ENCODE data around the gene JUP. TPM values are rescaled to one million over a fixed set of nuclear protein-coding genes. Genes with fewer than 3 reads are reported as not detected.

Gene JUP
- total and polyA plus RNA-seq, 4 donors, result 39.1 to 56.0 (median 44.2) TPM

- no peaks in the 10 kb centered on the region for H3K27me3 ChIP-seq (ENCODE audit: control insufficient read depth in 4 of 4, insufficient read depth in 4 of 4, low read length in 3 of 4)
- 96% methylated on average over 16 of the region's 16 CpGs for WGBS
- TF ChIP-seq JUND (IDR thresholded peaks at IDR 0.05) (no peak), FOXA2 (IDR thresholded peaks at IDR 0.05) (no peak), HNF4G (IDR thresholded peaks at IDR 0.05) (no peak), CTCF (IDR thresholded peaks at IDR 0.05; ENCODE audit: low read depth, low read length, missing input control) (no peak), NR2F2 (IDR thresholded peaks at IDR 0.05) (no peak), REST (IDR thresholded peaks at IDR 0.05) (no peak), GABPA (IDR thresholded peaks at IDR 0.05 in 1 of 2, conservative IDR thresholded peaks at IDR 0.05 in 1 of 2) (no peak)
- no peaks in the 10 kb centered on the region for H3K9me3 ChIP-seq (ENCODE audit: control insufficient read depth in 4 of 4, low read length in 3 of 4)
- no peak overlapping the region for H3K27ac ChIP-seq (ENCODE audit: low read depth in 1 of 2, low read length in 2 of 2)
- H3K4me3 ChIP-seq (ENCODE audit: low read depth in 1 of 3, low read length in 3 of 3), result no peak overlapping the region
- H3K36me3 ChIP-seq (ENCODE audit: control insufficient read depth in 4 of 4, insufficient read depth in 3 of 4, low read depth in 1 of 4, low read length in 3 of 4), result peaks cover 23 to 77% (median 53%) of the 10 kb centered on the region in 4 donors
- no peaks in the 10 kb centered on the region for H3K4me1 ChIP-seq (ENCODE audit: control insufficient read depth in 4 of 4, insufficient read depth in 4 of 4, low read length in 3 of 4)
- no peak for DNase-seq (ENCODE audit: low spot score)
- no peak overlapping the region for H3K9ac ChIP-seq (ENCODE audit: low read depth in 1 of 2, low read length in 2 of 2)
Measured at GRCh38 chr17:41762841-41763240, 23.7 kb downstream of the JUP start.

GRCh38 chr17:41762391-41762790 is 24.1 kb downstream of the JUP start:
- Histone ChIP-seq H3K4me3 (ENCODE audit: low read depth in 1 of 3, low read length in 3 of 3) (no peak overlapping the region), H3K27me3 (ENCODE audit: control insufficient read depth in 4 of 4, insufficient read depth in 4 of 4, low read length in 3 of 4) (no peaks in the 10 kb centered on the region), H3K36me3 (ENCODE audit: control insufficient read depth in 4 of 4, insufficient read depth in 3 of 4, low read depth in 1 of 4, low read length in 3 of 4) (peaks cover 23 to 77% (median 51%) of the 10 kb centered on the region in 4 donors), H3K27ac (ENCODE audit: low read depth in 1 of 2, low read length in 2 of 2) (no peak overlapping the region), H3K9ac (ENCODE audit: low read depth in 1 of 2, low read length in 2 of 2) (no peak overlapping the region), H3K4me1 (ENCODE audit: control insufficient read depth in 4 of 4, insufficient read depth in 4 of 4, low read length in 3 of 4) (no peaks in the 10 kb centered on the region), H3K9me3 (ENCODE audit: control insufficient read depth in 4 of 4, low read length in 3 of 4) (no peaks in the 10 kb centered on the region)
- no peak for DNase-seq (ENCODE audit: low spot score)
- TF ChIP-seq HNF4G (IDR thresholded peaks at IDR 0.05) (no peak), GABPA (IDR thresholded peaks at IDR 0.05 in 1 of 2, conservative IDR thresholded peaks at IDR 0.05 in 1 of 2) (no peak)
- 95% methylated on average over 6 of the region's 6 CpGs for WGBS

- H3K4me1 ChIP-seq (ENCODE audit: control insufficient read depth in 4 of 4, insufficient read depth in 4 of 4, low read length in 3 of 4), result no peaks in the 10 kb centered on the region
- TF ChIP-seq EGR1 (IDR thresholded peaks at IDR 0.05; ENCODE audit: low read depth in 2 of 2) (no peak), HNF4G (IDR thresholded peaks at IDR 0.05) (no peak), FOXA1 (IDR thresholded peaks at IDR 0.05) (no peak), ZBTB33 (IDR thresholded peaks at IDR 0.05) (no peak)
- WGBS, result 96% methylated on average over 6 of the region's 6 CpGs
- no peaks in the 10 kb centered on the region for H3K27me3 ChIP-seq (ENCODE audit: control insufficient read depth in 4 of 4, insufficient read depth in 4 of 4, low read length in 3 of 4)
- peaks cover 28 to 76% (median 52%) of the 10 kb centered on the region in 4 donors for H3K36me3 ChIP-seq (ENCODE audit: control insufficient read depth in 4 of 4, insufficient read depth in 3 of 4, low read depth in 1 of 4, low read length in 3 of 4)
- H3K27ac ChIP-seq (ENCODE audit: low read depth in 1 of 2, low read length in 2 of 2), result no peak overlapping the region
- no peak for DNase-seq (ENCODE audit: low spot score)
- no peak overlapping the region for H3K9ac ChIP-seq (ENCODE audit: low read depth in 1 of 2, low read length in 2 of 2)
- H3K9me3 ChIP-seq (ENCODE audit: control insufficient read depth in 4 of 4, low read length in 3 of 4), result no peaks in the 10 kb centered on the region
- H3K4me3 ChIP-seq (ENCODE audit: low read depth in 1 of 3, low read length in 3 of 3), result no peak overlapping the region
Measured at GRCh38 chr17:41760878-41761277, 25.6 kb downstream of the JUP start.
